GM23248 (cell line): ENCODE results near the gene UCKL1. TPM values are rescaled to one million over a fixed set of nuclear protein-coding genes. Genes with fewer than 3 reads are reported as not detected.
"Not testable (repeated sequence)": the region's sequence is repeated elsewhere in the genome, so short reads cannot be mapped to it uniquely, and the experiment has no call there.

Source experiments
- DNase-seq: peaks from one replicate; pipeline ENCODE4 v3.0.0-alpha.2; 2015
- H2AFZ ChIP-seq: fragments of 200-600 bp; sonication (generic); 2 replicates; pipeline ENCODE4 v1.6.1; 2016; ENCODE audit warnings: antibody characterized with exemption
- H3F3A ChIP-seq: fragments of 200-600 bp; sonication (generic); 2 replicates; pipeline ENCODE4 v1.6.1; 2016; ENCODE audit warnings: mild to moderate bottlenecking, antibody characterized with exemption, mixed run types; ENCODE audit not compliant: insufficient read depth
- H3K27ac ChIP-seq: fragments of 200-600 bp; sonication (generic); 2 replicates; pipeline ENCODE4 v1.5.1; 2016; ENCODE audit warnings: mild to moderate bottlenecking
- H3K27me3 ChIP-seq: fragments of 200-600 bp; sonication (generic); replicated peaks from 2 replicates; pipeline ENCODE4 v1.6.1; 2016; ENCODE audit warnings: mild to moderate bottlenecking; ENCODE audit not compliant: insufficient read depth
- H3K36me3 ChIP-seq: fragments of 200-600 bp; sonication (generic); 2 replicates; pipeline ENCODE4 v1.6.1; 2016; ENCODE audit warnings: low read depth, mild to moderate bottlenecking
- H3K4me1 ChIP-seq: fragments of 200-600 bp; sonication (generic); 2 replicates; pipeline ENCODE4 v1.6.1; 2016; ENCODE audit warnings: mild to moderate bottlenecking; ENCODE audit not compliant: insufficient read depth
- H3K4me2 ChIP-seq: fragments of 200-600 bp; sonication (generic); one replicate; pipeline ENCODE4 v1.6.1; 2016; ENCODE audit warnings: mild to moderate bottlenecking; ENCODE audit not compliant: unreplicated experiment
- H3K4me3 ChIP-seq: fragments of 200-600 bp; sonication (generic); 2 replicates; pipeline ENCODE4 v1.5.1; 2016; ENCODE audit warnings: mild to moderate bottlenecking
- H3K79me2 ChIP-seq: fragments of 200-600 bp; sonication (generic); 2 replicates; pipeline ENCODE4 v1.6.1; 2016; ENCODE audit warnings: mild to moderate bottlenecking; ENCODE audit not compliant: insufficient read depth
- H3K9ac ChIP-seq: fragments of 200-600 bp; sonication (generic); 2 replicates; pipeline ENCODE4 v1.6.1; 2016; ENCODE audit warnings: mild to moderate bottlenecking
- H3K9me2 ChIP-seq: fragments of 200-600 bp; sonication (generic); 2 replicates; pipeline ENCODE4 v1.6.1; 2016; ENCODE audit warnings: mixed run types, mild to moderate bottlenecking, moderate library complexity; ENCODE audit not compliant: insufficient read depth
- H3K9me3 ChIP-seq: fragments of 200-600 bp; sonication (generic); one replicate; pipeline ENCODE4 v1.6.1; 2017; ENCODE audit warnings: low read depth
- H4K20me1 ChIP-seq: fragments of 200-600 bp; sonication (generic); 2 replicates; pipeline ENCODE4 v1.6.0; 2016; ENCODE audit not compliant: insufficient read depth
- EZH2 ChIP-seq: fragments of 200-600 bp; sonication (generic); IDR thresholded peaks from 2 replicates; pipeline ENCODE4 v1.6.1; 2018; ENCODE audit warnings: antibody characterized with exemption, mild to moderate bottlenecking; ENCODE audit not compliant: insufficient read depth, poor library complexity, severe bottlenecking
- EZH2phosphoT487 ChIP-seq: fragments of 200-600 bp; sonication (generic); IDR thresholded peaks from 2 replicates; pipeline ENCODE4 v1.6.1; 2018; ENCODE audit warnings: antibody characterized with exemption, moderate library complexity, mild to moderate bottlenecking, low read depth; ENCODE audit not compliant: insufficient read depth
- WGBS, 2 experiments: methylation state at CpG; one replicate each; pipeline ENCODE4 v1.1.6; 2015 to 2017; ENCODE audit warnings: low lambda C conversion rate in 2 of 2, low coverage in 1 of 2; ENCODE audit errors: missing lambda C conversion rate in 2 of 2; 5-methylcytosine and 5-hydroxymethylcytosine counted together
- in situ Hi-C: fragments of 300-500 bp; cut with MboI; formaldehyde crosslinking; loops from 2 replicates; pipeline ENCODE4 v1.15.0; 2020
- polyA plus RNA-seq: library from polyadenylated mRNA; unstranded; fragments of >200 nt; fragmentation: Nextera tagmentation; extraction: Ambion mirVana; gene quantifications from 2 replicates; pipeline ENCODE4 v1.2.1, GENCODE V29; 2016
- total RNA-seq: library from RNA; depleted of rRNA; stranded (reverse); fragments of >200 nt; shearing (Covaris generic); gene quantifications from 2 replicates; pipeline ENCODE4 v1.2.3, GENCODE V29; 2014

UCKL1 gene
- total and polyA plus RNA-seq, 2 experiments from 2014 or later, result 17.6 to 33.4 TPM

DNA sequence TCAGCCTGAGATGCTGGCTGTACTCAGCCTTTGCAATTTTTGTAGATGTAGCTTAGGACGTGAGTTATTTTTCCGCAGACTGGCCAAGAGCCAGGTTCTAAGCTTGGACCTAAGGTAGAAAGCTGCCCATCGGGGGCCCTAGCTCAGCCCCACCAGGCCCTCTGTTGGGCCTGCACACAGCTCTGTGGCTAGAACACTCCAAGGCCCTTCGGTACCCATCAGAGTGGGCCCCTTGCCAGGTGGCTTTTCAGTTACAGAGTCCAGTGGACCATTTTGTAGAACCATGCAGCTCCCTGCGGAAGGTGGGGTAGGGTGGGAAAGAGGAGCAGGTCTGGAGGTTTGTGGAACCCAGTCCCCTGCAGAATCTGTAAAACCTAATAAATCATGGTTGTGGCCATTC is 22.6 kb downstream of the UCKL1 start:
- H3F3A ChIP-seq, result peaks cover 17% of the 10 kb centered on the region; the same call in 1 of the 2 replicates
- peaks cover 77% of the 10 kb centered on the region for H3K79me2 ChIP-seq
- 78 to 83% methylated on average over 5 of the region's 5 CpGs for WGBS, 2 experiments
- H3K4me2 ChIP-seq, result no peak overlapping the region
- H3K27ac ChIP-seq, result no peak overlapping the region
- H3K9me3 ChIP-seq, result no peaks in the 10 kb centered on the region
- DNase-seq, result no peak
- no peak overlapping the region for H3K4me3 ChIP-seq
- TF ChIP-seq EZH2, result no peak
- TF ChIP-seq EZH2phosphoT487, result no peak
- peaks cover 8% of the 10 kb centered on the region for H3K36me3 ChIP-seq
- no peaks in the 10 kb centered on the region for H4K20me1 ChIP-seq
- in situ Hi-C loops, result no loop called here
- H3K9me2 ChIP-seq, result no peaks in the 10 kb centered on the region
- no peaks in the 10 kb centered on the region for H3K4me1 ChIP-seq
- H2AFZ ChIP-seq, result no peak overlapping the region
- H3K27me3 ChIP-seq, result no peaks in the 10 kb centered on the region
- H3K9ac ChIP-seq, result no peak overlapping the region

DNA sequence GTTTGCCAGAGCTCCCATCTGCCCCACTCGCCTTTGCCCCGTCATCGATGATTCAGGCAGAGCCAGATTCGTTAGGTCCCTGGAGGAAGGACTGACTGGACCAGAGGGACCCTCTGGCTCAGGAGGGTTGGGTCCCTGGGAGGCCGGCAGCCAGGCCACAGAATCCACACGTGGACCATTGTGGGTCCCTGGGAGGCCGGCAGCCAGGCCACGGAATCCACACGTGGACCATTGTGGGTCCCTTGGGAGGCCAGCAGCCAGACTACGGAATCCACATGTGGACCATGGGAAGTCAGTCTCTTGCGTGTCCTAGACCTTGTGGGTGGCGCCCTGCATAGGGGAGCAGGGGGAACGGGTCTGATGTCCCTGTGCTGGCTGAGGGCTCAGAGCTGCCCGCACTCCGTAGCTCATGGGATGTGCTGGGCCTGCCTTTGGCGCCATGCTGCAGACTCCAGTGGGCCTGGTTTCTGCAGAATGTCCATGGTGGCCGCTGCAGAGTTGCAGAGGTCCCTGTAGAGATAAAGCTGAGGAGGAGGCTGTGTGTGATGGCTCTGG is 23.5 kb downstream of the UCKL1 start:
- Histone ChIP-seq H2AFZ (no peak overlapping the region), H3K4me2 (no peak overlapping the region), H4K20me1 (no peaks in the 10 kb centered on the region), H3F3A (peaks cover 11% of the 10 kb centered on the region; the same call in 1 of the 2 replicates), H3K27ac (no peak overlapping the region), H3K27me3 (no peaks in the 10 kb centered on the region), H3K9ac (no peak overlapping the region), H3K79me2 (peaks cover 79% of the 10 kb centered on the region), H3K4me1 (no peaks in the 10 kb centered on the region), H3K4me3 (no peak overlapping the region), H3K9me2 (no peaks in the 10 kb centered on the region), H3K9me3 (no peaks in the 10 kb centered on the region), H3K36me3 (peaks cover 16% of the 10 kb centered on the region)
- TF ChIP-seq EZH2phosphoT487, result no peak
- DNase-seq, result no peak
- 89 to 93% methylated on average over 17 of the region's 17 CpGs for WGBS, 2 experiments
- in situ Hi-C loops, result no loop called here

DNA sequence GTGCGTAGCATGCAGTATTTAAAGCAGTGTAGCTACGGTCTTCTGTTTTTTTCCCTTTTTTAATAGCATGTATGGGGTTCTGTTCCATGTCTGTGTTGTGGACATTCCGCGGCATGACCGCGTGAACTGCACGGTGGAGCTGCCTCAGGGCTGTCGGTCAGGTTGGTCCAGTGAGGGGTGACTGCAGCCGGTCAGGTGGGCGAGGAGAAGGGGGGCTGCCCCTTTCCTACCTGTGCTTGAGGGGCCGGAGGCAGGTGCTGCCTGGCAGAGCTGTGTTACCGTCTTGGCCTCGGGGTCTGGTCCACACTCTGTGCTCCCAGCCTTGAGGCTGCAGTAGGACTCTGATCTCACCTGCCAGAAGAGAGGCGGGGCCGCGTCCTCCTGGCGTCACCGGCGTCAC is 24.5 kb downstream of the UCKL1 start:
- DNase-seq, result no peak
- H2AFZ ChIP-seq, result no peak overlapping the region
- H3K9me3 ChIP-seq, result no peaks in the 10 kb centered on the region
- no peak overlapping the region for H3K9ac ChIP-seq
- 94 to 95% methylated on average over 19 of the region's 19 CpGs for WGBS, 2 experiments
- H3K79me2 ChIP-seq, result peaks cover 81% of the 10 kb centered on the region
- H3K4me1 ChIP-seq, result no peaks in the 10 kb centered on the region
- no peaks in the 10 kb centered on the region for H4K20me1 ChIP-seq
- no peak for TF ChIP-seq EZH2phosphoT487
- TF ChIP-seq EZH2, result no peak
- H3K9me2 ChIP-seq, result no peaks in the 10 kb centered on the region
- in situ Hi-C loops, result no loop called here
- H3F3A ChIP-seq, result peaks cover 15% of the 10 kb centered on the region; the same call in 1 of the 2 replicates
- H3K4me2 ChIP-seq, result no peak overlapping the region
- H3K27ac ChIP-seq, result no peak overlapping the region
- H3K27me3 ChIP-seq, result no peaks in the 10 kb centered on the region
- peaks cover 16% of the 10 kb centered on the region for H3K36me3 ChIP-seq
- H3K4me3 ChIP-seq, result no peak overlapping the region

DNA sequence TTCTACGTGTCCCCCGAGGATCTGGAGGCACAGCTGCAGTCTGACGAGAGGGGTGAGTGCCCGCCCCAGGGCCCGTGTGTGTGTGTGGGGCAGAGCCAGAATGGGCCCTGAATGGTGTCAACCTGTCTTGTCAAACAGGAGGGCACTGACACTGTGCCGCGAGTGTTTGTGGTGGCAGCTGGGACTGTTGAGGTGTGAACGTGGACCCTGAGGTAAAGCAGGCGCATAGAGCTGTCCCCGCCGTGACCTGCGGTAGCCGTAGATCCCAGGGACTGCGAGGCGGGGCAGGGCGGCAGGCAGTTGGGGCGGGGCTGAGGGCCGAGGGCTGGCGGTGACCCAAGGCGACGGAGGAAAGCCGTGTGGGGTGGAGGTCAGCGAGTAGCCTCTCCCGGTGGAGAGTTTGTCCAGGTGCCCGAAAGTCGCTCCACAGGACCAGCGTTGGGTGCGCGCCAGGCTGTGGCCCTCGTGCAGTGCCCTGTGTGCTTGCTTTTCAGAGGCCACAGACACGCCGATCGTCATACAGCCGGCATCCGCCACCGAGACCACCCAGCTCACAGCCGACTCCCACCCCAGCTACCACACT is 25.2 kb downstream of the UCKL1 start:
- no peaks in the 10 kb centered on the region for H3K27me3 ChIP-seq
- WGBS, 2 experiments, result 90 to 92% methylated on average over 28 to 37 of the region's 37 CpGs
- H3K9me2 ChIP-seq, result no peaks in the 10 kb centered on the region
- no peak overlapping the region for H3K4me2 ChIP-seq
- H3K79me2 ChIP-seq, result peaks cover 81% of the 10 kb centered on the region
- in situ Hi-C loops, result no loop called here
- no peak overlapping the region for H3K4me3 ChIP-seq
- no peak overlapping the region for H3K27ac ChIP-seq
- TF ChIP-seq EZH2phosphoT487, result no peak
- no peak for TF ChIP-seq EZH2
- peaks cover 19% of the 10 kb centered on the region for H3K36me3 ChIP-seq
- H3K9ac ChIP-seq, result no peak overlapping the region
- H3F3A ChIP-seq, result peaks cover 13% of the 10 kb centered on the region; the same call in 1 of the 2 replicates
- no peaks in the 10 kb centered on the region for H3K4me1 ChIP-seq
- H4K20me1 ChIP-seq, result no peaks in the 10 kb centered on the region; the same call in 1 of the 2 replicates
- DNase-seq, result no peak
- no peaks in the 10 kb centered on the region for H3K9me3 ChIP-seq
- no peak overlapping the region for H2AFZ ChIP-seq

DNA sequence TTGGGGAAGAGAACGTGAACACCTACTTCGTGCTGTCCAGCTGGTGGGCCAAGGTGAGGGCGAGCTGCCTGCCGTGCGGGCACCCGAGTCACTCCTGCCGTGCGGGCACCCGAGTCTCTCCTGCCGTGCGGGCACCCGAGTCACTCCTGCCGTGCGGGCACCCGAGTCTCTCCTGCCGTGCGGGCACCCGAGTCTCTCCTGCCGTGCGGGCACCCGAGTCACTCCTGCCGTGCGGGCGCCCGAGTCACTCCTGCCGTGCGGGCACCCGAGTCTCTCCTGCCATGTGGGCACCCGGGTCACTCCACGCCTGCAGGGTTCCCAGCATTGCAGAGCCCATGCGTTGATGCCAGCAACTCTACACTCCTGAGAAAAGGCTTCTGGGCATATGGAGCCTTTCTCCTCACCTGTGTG is 26.7 kb downstream of the UCKL1 start:
- H3K9me2 ChIP-seq, H3K9ac ChIP-seq, H3K4me3 ChIP-seq, H3K4me2 ChIP-seq, DNase-seq, H3K4me1 ChIP-seq, H2AFZ ChIP-seq, H4K20me1 ChIP-seq, H3K9me3 ChIP-seq, H3K27ac ChIP-seq, H3K27me3 ChIP-seq, in situ Hi-C loops: not testable (repeated sequence)
- Histone ChIP-seq H3K79me2 (peaks cover 81% of the 10 kb centered on the region), H3K36me3 (peaks cover 21% of the 10 kb centered on the region), H3F3A (0 out of 2 replicates have a peak, but pooled peaks cover 13% of the 10 kb centered on the region)
- WGBS, 2 experiments, result 92 to 96% methylated on average over 8 to 31 of the region's 31 CpGs
